GM19099 (cell line): ENCODE data around the gene NCKAP5.

Source experiments
- POLR2A ChIP-seq: IDR thresholded peaks from 3 replicates; pipeline ENCODE4 v1.6.1; 2011; ENCODE audit warnings: low read depth; ENCODE audit not compliant: insufficient read length; ENCODE audit errors: extremely low read depth

The NCKAP5 gene

DNA sequence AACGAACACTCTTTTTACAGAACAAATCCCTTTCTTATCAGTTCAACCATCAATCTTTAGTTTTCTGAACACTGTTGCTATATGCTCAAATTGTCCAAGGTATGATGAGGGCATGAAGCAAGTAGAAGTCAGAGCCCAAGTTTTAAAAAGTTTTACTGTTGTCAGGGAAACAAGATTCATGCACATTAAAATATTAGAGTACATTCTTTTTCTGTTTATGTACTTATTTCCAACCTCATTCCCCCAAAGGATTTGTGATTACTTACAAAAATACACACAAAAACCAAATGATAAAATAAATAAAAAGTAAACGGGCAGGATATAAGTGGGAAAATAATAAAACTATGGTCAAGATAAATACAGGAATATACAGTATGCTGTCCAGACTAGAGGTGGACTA is 15.4 kb downstream of the NCKAP5 start:
- TF ChIP-seq POLR2A: no peak

DNA sequence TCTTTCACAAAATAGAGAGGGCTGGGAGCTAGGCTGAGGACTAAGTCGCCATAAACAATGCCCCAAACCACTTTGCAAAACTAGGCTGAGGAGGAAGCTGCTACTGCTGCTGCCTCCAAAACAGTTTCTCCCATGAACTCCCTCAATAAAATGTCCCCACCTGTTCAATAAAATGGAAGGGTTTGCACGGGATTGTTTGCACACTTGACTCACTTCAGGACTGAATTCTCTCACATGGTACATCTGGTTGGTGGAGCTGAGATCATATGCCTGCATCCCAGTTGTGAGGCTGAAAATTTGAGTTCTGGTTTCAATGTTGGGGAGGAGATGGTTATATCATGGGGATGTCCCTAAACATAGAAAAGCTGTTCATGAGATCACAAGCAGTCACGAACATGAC is 26.5 kb downstream of the NCKAP5 start:
- TF ChIP-seq POLR2A: no peak

DNA sequence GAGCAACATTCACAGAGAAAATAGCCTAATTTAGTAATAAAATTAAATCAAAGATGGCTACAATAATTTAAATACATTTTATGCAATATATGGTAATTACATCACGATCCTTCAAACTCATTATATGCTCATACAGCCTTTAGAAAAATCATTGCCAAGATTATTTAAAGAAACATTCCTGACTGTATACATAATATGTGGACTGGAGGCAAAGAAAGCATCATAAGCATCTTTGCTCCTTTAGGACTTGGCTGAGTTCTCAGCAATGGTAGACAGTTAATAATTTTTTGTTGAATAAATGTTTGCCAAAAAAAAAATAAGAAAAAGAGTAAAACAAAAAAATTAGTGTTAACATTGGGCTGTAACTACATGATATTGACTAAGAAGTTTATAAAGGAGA is 26.9 kb downstream of the NCKAP5 start:
- TF ChIP-seq POLR2A: no peak

DNA sequence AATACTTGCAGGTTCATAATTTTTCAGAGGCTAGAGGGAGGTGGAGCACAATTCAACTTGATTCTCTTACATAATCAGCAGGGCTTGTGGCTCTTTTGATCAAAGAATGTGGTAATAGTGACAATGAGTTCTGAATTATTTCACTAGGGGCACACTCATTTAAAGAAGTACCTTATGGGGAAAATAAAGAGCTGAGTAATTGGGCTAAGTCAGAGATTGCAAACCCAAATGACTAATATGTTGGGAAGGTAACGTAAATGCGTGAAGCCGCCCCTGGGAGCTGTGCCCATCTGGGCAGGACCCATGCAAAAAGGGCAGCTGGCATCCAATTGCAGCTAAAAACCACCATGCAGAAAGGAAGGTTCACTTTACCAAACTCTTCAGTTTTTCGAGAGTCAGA is 35.3 kb downstream of the NCKAP5 start:
- no peak for TF ChIP-seq POLR2A

DNA sequence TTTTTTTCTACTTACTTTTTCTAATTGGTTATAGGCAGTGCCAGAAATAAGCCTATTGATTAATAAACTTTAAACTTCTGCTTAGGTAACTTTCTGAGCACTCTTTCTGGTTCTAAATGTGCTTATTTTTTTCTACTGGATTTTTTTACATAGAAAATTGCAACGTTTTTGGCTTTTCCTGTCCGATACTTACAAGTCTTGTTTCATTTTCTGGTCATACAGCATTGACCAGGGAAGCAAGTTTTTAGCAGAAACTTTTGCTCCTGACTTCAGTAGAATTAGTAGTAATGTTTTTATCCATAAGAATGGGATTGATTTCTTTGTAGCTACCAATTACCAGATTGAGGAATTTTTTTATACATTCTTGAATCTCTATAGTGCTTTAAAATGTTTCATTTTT is 36.9 kb downstream of the NCKAP5 start:
- TF ChIP-seq POLR2A: no peak

DNA sequence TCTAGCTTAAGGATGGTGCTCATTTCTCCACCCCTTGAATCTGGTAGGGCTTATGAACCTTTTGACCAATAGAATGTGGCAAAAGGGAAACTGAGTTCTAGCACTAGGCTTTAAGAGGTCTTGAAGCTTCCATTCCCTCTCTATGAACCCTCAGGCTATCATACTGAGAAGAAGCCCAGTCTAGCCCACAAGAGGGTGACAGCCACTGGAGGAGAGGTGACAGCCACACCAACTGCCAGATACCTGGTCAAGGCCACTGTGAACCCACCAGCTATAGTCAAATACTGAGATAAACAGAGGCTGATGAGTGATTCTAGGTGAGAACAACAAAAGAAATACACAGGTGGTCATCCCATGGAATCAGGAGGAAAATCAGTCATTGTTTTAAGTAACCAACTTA is 37.6 kb downstream of the NCKAP5 start:
- no peak for TF ChIP-seq POLR2A

DNA sequence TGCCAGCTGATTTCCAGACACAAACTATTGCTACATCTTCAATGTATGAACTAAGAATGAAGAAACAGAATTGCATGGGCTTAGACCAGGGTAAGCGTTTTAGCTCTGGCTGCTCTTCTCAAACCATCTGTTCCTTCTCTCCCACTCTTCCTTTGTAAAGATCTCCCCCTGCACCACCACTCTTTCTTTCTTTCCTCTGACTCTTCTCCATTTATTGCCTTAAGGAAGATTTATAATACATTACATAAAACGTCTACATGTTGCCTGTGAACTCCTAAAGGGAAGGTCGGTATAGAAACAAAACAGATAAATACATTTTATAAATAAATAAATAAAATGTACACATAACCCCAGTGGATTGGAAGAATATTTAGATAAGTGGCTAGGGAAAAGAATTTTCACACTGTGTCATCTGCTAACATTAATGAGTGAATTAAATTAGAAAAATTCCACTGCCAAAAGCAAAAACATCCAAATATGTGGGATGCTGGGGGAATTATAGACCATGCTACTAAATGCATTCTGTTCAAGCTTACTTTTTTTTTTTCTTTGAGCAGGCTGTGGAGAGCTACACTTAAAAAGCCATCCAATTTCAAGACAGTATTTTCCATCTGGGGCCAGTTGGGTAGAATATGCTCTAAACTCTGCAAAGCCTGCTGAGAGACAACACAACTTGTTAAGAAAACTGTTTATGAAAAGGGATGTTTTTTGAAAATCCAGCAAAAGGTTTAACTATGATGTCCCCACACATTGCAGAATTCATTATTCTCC is 41.5 kb downstream of the NCKAP5 start:
- no peak for TF ChIP-seq POLR2A

DNA sequence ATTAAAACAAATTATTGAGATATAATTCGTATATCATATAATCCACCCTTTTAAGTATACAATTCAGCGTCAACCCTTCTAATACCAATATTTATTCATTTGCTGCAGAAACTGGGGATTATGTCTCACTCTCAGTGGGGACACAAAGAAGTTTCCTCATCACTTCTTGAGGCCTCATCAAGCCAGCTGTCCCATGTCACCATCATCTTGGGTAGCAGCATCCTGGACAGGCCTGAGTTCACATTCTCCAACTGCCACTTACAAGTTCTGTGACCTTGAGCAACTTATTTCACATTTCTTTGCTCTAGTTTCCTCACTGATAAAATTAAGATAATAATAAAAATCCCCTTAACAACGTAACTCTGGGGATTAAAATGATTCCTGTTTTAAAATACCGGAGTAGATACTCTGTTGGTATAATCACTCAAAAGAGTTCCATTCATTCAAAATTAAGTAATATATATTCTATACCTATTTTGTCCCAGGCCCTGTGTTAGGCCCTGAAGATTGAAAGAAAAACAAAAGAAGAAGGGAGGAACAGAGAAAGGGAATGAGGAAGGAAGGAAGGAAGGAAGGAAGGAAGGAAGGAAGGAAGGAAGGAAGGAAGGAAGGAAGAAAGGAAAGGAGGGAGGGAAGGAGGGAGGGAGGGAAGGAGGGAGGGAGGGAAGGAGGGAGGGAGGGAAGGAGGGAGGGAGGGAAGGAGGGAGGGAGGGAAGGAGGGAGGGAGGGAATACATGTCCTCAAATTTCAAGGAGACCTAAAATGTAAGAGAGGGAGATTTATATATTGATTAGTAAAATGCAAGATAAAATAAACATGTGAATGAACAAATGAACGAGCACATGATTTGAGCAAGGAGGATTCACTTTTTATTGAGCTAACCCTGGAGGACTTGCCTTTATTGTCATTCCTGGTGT is 42.4 kb downstream of the NCKAP5 start:
- TF ChIP-seq POLR2A: no peak

DNA sequence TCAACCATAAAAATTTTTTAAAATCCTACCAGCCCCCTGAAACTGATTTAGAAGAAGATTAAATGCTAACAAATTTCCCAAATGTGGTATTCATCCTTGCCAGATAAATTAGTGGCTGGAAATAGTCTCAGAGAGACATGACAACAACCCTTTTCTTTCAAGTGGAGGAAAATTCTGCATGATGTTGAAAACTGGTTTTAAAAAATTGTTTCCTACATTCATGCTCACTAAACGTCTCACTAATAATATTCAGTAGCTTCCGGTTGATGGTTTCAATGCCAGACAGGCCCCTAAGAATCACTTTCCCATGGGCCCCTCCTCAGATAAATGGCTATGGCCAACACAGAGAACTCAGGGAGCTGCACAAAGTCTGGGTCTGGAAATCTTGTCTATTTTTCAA is 43.2 kb downstream of the NCKAP5 start:
- TF ChIP-seq POLR2A: no peak

DNA sequence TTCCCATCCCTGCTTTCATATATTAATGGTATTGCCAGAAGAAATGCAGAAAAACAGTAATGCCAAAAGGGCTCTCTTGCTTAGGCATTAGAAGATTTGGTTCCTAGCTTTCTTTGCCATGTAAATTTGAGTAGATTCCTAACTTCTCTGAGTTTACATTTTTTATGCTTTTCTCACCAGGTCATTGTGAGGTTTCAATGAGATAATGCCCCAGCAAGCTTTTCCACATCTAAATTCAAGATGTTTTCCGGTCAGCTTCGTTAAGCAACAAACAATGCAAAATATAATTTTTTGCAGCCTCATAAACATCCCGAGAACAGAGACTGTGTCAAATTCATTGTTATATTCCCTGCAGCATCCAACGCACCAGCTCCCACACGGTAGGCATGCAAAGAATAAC is 44.9 kb downstream of the NCKAP5 start:
- no peak for TF ChIP-seq POLR2A

DNA sequence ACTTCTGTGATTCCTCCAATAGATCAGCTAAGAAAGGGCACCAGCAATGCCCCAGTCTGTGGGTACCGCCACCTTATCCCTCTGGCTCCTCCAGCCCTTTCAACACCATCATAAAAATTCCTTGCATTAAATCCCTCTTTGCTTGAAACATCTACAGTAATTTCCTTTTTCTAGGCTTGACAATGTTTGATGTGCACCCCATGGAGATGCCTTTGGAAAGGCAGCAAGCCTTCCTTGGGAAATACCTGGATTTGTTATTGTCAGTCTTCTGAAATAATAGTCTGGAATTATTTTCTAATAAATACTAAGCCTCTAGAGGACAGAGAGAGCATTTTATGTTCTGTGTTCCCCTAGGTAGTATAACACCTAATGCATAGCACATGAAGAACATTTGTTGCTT is 46.1 kb downstream of the NCKAP5 start:
- no peak for TF ChIP-seq POLR2A

DNA sequence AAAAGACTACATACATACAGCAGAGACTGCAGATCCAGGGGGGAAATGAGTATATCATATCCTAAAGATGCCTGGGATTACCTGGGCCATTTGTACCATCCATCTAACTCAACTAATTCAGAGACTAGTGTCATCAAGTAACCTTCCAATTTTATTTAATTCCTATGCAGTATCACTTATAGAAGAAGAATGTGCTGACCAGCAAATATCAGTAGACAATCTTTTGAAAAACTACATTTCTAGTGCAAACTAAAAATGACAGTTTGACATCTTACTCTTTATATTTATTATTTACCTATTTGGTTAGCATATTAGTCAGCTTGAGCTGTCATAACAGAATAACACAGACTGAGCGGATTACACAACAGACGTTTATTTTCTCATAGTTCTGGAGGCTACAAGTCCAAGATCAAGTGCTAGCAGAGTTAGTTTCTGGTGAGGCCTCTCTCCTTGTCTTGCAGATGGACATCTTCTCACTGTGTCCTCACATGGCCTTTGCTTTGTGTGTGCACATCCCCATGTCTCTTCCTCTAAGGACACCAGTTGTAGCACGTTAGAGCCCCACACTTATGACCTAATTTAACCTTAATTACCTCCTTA is 47.0 kb downstream of the NCKAP5 start:
- TF ChIP-seq POLR2A: no peak

DNA sequence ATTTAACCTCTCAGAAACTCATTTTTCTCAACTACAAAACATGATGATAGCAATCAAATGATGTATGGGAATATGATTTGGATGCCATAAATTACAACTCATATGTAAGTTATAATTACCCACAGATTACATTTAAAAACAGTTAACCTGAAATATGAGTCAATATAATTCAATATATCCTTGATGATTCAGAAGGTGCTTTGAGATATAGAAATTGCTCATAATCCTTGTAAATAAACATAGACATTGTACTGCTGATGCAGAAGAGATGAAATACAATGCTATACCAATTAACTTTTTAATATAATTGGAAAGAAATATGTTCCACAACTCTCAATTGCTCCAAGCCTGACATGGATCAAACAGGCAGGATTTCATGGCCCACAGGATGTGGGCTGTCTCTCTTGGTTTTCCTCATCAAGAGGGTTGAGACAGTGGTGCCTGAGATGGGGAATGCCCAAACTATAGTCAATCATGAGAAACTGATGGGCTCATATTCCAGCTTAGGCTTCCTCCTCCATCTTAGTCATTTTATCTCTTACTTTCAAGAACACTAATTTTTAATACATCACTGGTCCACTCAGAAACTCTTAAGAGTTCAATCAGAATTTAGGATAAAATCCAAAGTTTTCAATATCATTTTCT is 49.4 kb downstream of the NCKAP5 start:
- TF ChIP-seq POLR2A: no peak

DNA sequence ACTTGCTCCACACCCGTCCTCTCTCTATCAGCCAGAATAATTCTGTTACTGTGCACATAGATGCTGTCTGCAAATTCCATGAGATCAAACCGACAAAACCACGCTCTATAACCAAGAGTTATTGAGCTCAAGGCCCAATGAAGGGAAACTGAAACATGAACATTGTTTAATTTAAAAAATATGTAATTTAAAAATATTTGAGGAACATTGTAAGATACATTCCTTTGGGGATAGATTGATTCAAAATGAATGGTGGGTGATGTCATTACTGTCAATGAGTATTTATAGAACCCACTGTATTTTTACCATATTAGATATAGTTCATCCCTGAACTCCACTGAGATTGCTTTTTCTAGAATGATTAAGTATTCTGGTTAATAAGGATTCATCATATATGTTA is 50.4 kb downstream of the NCKAP5 start:
- no peak for TF ChIP-seq POLR2A

DNA sequence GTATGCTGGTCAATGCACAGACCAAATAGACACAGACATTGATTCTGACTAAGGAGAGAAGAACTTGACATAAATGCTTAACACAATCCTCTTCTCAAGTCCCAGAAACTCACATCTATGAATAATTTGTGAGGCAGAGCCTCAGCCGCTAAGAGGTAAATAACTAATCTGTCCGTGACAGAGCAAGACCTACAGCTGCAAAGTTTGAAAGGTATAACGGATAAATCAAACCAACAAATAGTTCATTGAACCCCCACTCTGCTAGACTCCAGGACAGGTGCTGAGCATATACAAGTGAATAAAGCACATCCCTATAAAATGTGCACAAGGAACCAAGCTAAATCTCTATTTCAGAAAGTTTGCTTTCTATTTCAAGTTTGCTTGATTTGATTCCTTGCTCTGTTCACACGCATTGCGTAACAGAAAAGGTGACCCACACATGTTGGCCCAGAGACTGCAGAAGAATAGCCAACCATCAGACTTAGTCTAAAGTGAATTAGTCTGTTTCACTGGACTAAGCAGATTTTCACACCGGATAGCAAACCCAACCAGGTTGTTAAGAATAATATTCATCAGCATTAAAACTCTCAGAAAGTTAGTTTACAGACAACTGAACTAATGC is 51.7 kb downstream of the NCKAP5 start:
- no peak for TF ChIP-seq POLR2A
